MCF 10A (cell line): Measurements from ENCODE around the gene FOXN3. TPM values are rescaled to one million over a fixed set of nuclear protein-coding genes. Genes with fewer than 3 reads are reported as not detected.

Experiments
- BruUV-seq: library from RNA; stranded (reverse); fragments of 400-500 nt; replicated peaks from 2 replicates; lab custom pipeline; 2021; lab: Mats Ljungman, UMichigan
- CTCF ChIA-PET: fragments of 300-600 bp; sonication (Branson Sonifier 250); formaldehyde crosslinking; extraction: SDS; loops from one replicate; lab custom pipeline; 2021; ENCODE audit warnings: antibody characterized with exemption, inconsistent platforms; lab: Yijun Ruan, JAX
- POLR2A ChIA-PET: fragments of 300-600, 350-650 bp; sonication (Branson Sonifier 250); formaldehyde crosslinking; extraction: SDS; loops from one replicate; lab custom pipeline; 2020; ENCODE audit warnings: antibody characterized with exemption, inconsistent platforms; lab: Yijun Ruan, JAX
- DNase-seq: peaks from one replicate; pipeline ENCODE4 v3.0.0-alpha.2; 2018; ENCODE audit not compliant: unreplicated experiment
- H3K27ac Mint-ChIP-seq: one replicate; pipeline ENCODE4 v1.8.0; 2022; ENCODE audit warnings: mild to moderate bottlenecking, low read depth, mixed read lengths; ENCODE audit not compliant: unreplicated experiment
- H3K27me3 Mint-ChIP-seq: one replicate; pipeline ENCODE4 v1.8.0; 2022; ENCODE audit warnings: mixed read lengths; ENCODE audit not compliant: insufficient read depth, unreplicated experiment
- H3K36me3 Mint-ChIP-seq: one replicate; pipeline ENCODE4 v1.8.0; 2022; ENCODE audit warnings: mild to moderate bottlenecking, moderate library complexity, mixed read lengths; ENCODE audit not compliant: insufficient read depth, unreplicated experiment
- H3K4me1 Mint-ChIP-seq: one replicate; pipeline ENCODE4 v1.8.0; 2022; ENCODE audit warnings: mixed read lengths; ENCODE audit not compliant: insufficient read depth, unreplicated experiment
- H3K4me3 Mint-ChIP-seq: one replicate; pipeline ENCODE4 v1.8.0; 2022; ENCODE audit warnings: mild to moderate bottlenecking, moderate library complexity, mixed read lengths; ENCODE audit not compliant: unreplicated experiment
- H3K9me3 Mint-ChIP-seq: one replicate; pipeline ENCODE4 v1.8.0; 2022; ENCODE audit warnings: mixed read lengths; ENCODE audit not compliant: unreplicated experiment
- CTCF ChIP-seq: fragments of 200-600 bp; IDR thresholded peaks from one replicate; pipeline ENCODE4 v1.8.0; 2022; ENCODE audit warnings: antibody characterized with exemption, mild to moderate bottlenecking; ENCODE audit not compliant: unreplicated experiment
- intact Hi-C: fragments of 100-400 bp; cut with micrococcal nuclease; formaldehyde crosslinking; loops from 2 replicates; pipeline ENCODE4 v1.14.1; 2022
- total RNA-seq: library from RNA; stranded (reverse); gene quantifications from 2 replicates; pipeline ENCODE4 v1.2.3, GENCODE V29; 2022

The FOXN3 gene
- total RNA-seq, 1 experiment from 2014 or later = 27.1 TPM

- H3K36me3 Mint-ChIP-seq = no peaks in the 10 kb centered on the region
- intact Hi-C loops = no loop called here
- no peak overlapping the region for H3K4me3 Mint-ChIP-seq
- ChIA-PET POLR2A (interaction anchor here (0.6 to 0.7 kb wide), 2 partner anchors 11 to 270 kb away, joined by 3 read pairs; no protein-coding TSS in a partner anchor), CTCF (no interaction called here)
- no peaks in the 10 kb centered on the region for H3K9me3 Mint-ChIP-seq
- TF ChIP-seq CTCF = no peak
- H3K27ac Mint-ChIP-seq = no peak overlapping the region
- no peak for DNase-seq
- no peaks in the 10 kb centered on the region for H3K27me3 Mint-ChIP-seq
- no peaks in the 10 kb centered on the region for H3K4me1 Mint-ChIP-seq
- no TSS peak for BruUV-seq
Observed at GRCh38 chr14:89125216-89125615, 291.8 kb downstream of the FOXN3 start.

GRCh38 chr14:89123851-89124250, 293.2 kb downstream of the FOXN3 start:
- Mint-ChIP-seq H3K4me1 (no peaks in the 10 kb centered on the region), H3K27ac (no peak overlapping the region), H3K36me3 (no peaks in the 10 kb centered on the region), H3K9me3 (no peaks in the 10 kb centered on the region), H3K27me3 (no peaks in the 10 kb centered on the region), H3K4me3 (no peak overlapping the region)
- no TSS peak for BruUV-seq
- ChIA-PET POLR2A (no interaction called here), CTCF (interaction anchor here (0.7 kb wide), 1 partner anchor 1855 kb away, joined by 3 read pairs; no protein-coding TSS in a partner anchor)
- TF ChIP-seq CTCF = no peak
- intact Hi-C loops = no loop called here
- no peak for DNase-seq

GRCh38 chr14:89123215-89123614, 293.8 kb downstream of the FOXN3 start:
- Mint-ChIP-seq H3K27me3 (no peaks in the 10 kb centered on the region), H3K4me3 (no peak overlapping the region), H3K9me3 (no peaks in the 10 kb centered on the region), H3K4me1 (no peaks in the 10 kb centered on the region), H3K27ac (no peak overlapping the region), H3K36me3 (no peaks in the 10 kb centered on the region)
- BruUV-seq = no TSS peak
- ChIA-PET POLR2A (interaction anchor here (0.6 kb wide), 1 partner anchor 14 kb away, joined by 3 read pairs; no protein-coding TSS in a partner anchor), CTCF (no interaction called here)
- no peak for DNase-seq
- TF ChIP-seq CTCF = no peak
- intact Hi-C loops = no loop called here

GRCh38 chr14:89121968-89122620, 294.9 kb downstream of the FOXN3 start:
- no peak for DNase-seq
- POLR2A ChIA-PET = interaction anchor here (0.6 kb wide), 1 partner anchor 465 kb away, joined by 3 read pairs; no protein-coding TSS in a partner anchor
- CTCF ChIA-PET = interaction anchor here (0.9 kb wide), 1 partner anchor 80 kb away, joined by 3 read pairs; no protein-coding TSS in a partner anchor
- no peaks in the 10 kb centered on the region for H3K4me1 Mint-ChIP-seq
- TF ChIP-seq CTCF = no peak
- no peaks in the 10 kb centered on the region for H3K36me3 Mint-ChIP-seq
- H3K9me3 Mint-ChIP-seq = no peaks in the 10 kb centered on the region
- intact Hi-C loops = no loop called here
- BruUV-seq = no TSS peak
- no peak overlapping the region for H3K27ac Mint-ChIP-seq
- H3K27me3 Mint-ChIP-seq = no peaks in the 10 kb centered on the region
- no peak overlapping the region for H3K4me3 Mint-ChIP-seq
